Astrocyte (in vitro differentiated cells and primary cell): ENCODE data around the gene DLGAP1. TPM values are rescaled to one million over a fixed set of nuclear protein-coding genes. Genes with fewer than 3 reads are reported as not detected.

Source experiments
- DNase-seq: peaks from one replicate; pipeline ENCODE4 v3.0.0-alpha.2; 2010; ENCODE audit warnings: low read depth
- FAIRE-seq: peaks from 2 replicates; lab custom pipeline; 2011; peaks lifted over from hg19 to GRCh38; lab: Jason Lieb, UNC
- H2AFZ ChIP-seq: 2 replicates; pipeline ENCODE4 v1.6.0; 2012; ENCODE audit warnings: low read depth, low read length, inconsistent platforms
- H3K27ac ChIP-seq: 2 replicates; pipeline ENCODE4 v1.5.1; 2011; ENCODE audit warnings: low read depth, low read length, inconsistent platforms
- H3K27me3 ChIP-seq: 2 replicates; pipeline ENCODE4 v1.6.0; 2011; ENCODE audit warnings: low read length, inconsistent platforms; ENCODE audit not compliant: insufficient read depth
- H3K36me3 ChIP-seq: 2 replicates; pipeline ENCODE4 v1.5.1; 2011; ENCODE audit warnings: low read length, inconsistent platforms; ENCODE audit not compliant: insufficient read depth
- H3K4me1 ChIP-seq: 2 replicates; pipeline ENCODE4 v1.5.1; 2011; ENCODE audit warnings: low read length, inconsistent platforms; ENCODE audit not compliant: insufficient read depth
- H3K4me2 ChIP-seq: 2 replicates; pipeline ENCODE4 v1.6.0; 2012; ENCODE audit warnings: low read length, inconsistent platforms
- H3K4me3 ChIP-seq: 2 replicates; pipeline ENCODE4 v1.5.1; 2011; ENCODE audit warnings: low read depth, mild to moderate bottlenecking, low read length, inconsistent platforms; ENCODE audit not compliant: insufficient read depth
- H3K79me2 ChIP-seq: 2 replicates; pipeline ENCODE4 v1.6.0; 2012; ENCODE audit warnings: mild to moderate bottlenecking, low read length, inconsistent platforms; ENCODE audit not compliant: insufficient read depth
- H3K9ac ChIP-seq: 2 replicates; pipeline ENCODE4 v1.6.0; 2012; ENCODE audit warnings: mild to moderate bottlenecking, low read length, inconsistent platforms
- H3K9me3 ChIP-seq: 2 replicates; pipeline ENCODE4 v1.5.1; 2012; ENCODE audit warnings: low read depth, mild to moderate bottlenecking, low read length, inconsistent platforms; ENCODE audit not compliant: insufficient read depth
- H4K20me1 ChIP-seq: 2 replicates; pipeline ENCODE4 v1.6.0; 2012; ENCODE audit warnings: low read length, inconsistent platforms; ENCODE audit not compliant: insufficient read depth
- H3K27ac Mint-ChIP-seq: one replicate; pipeline ENCODE4 v1.8.0; 2021; ENCODE audit warnings: mild to moderate bottlenecking, mixed read lengths; ENCODE audit not compliant: unreplicated experiment
- H3K27me3 Mint-ChIP-seq: one replicate; pipeline ENCODE4 v1.8.0; 2021; ENCODE audit warnings: low read depth, mixed read lengths; ENCODE audit not compliant: unreplicated experiment
- H3K36me3 Mint-ChIP-seq: one replicate; pipeline ENCODE4 v1.8.0; 2021; ENCODE audit warnings: low read depth, mixed read lengths; ENCODE audit not compliant: unreplicated experiment
- H3K4me1 Mint-ChIP-seq: one replicate; pipeline ENCODE4 v1.8.0; 2021; ENCODE audit warnings: low read depth, mixed read lengths; ENCODE audit not compliant: unreplicated experiment
- H3K4me3 Mint-ChIP-seq: one replicate; pipeline ENCODE4 v1.8.0; 2021; ENCODE audit warnings: mild to moderate bottlenecking, moderate library complexity, mixed read lengths; ENCODE audit not compliant: unreplicated experiment
- H3K9me3 Mint-ChIP-seq: one replicate; pipeline ENCODE4 v1.8.0; 2021; ENCODE audit warnings: mild to moderate bottlenecking, mixed read lengths; ENCODE audit not compliant: unreplicated experiment
- CTCF ChIP-seq: IDR thresholded peaks from 2 replicates; pipeline ENCODE4 v1.5.1; 2011; ENCODE audit warnings: low read depth, mild to moderate bottlenecking, inconsistent platforms, low read length, moderate library complexity; ENCODE audit not compliant: insufficient read depth
- EZH2 ChIP-seq: IDR thresholded peaks from 2 replicates; pipeline ENCODE4 v1.6.1; 2012; ENCODE audit warnings: mild to moderate bottlenecking, low read length, inconsistent platforms; ENCODE audit not compliant: insufficient read depth
- total RNA-seq: library from RNA; stranded (reverse); gene quantifications from 2 replicates; pipeline ENCODE4 v1.2.1, GENCODE V29; 2021

Gene DLGAP1
- total RNA-seq, 1 donor from 2014 or later: 2.3 TPM

- Mint-ChIP-seq H3K27ac (peak overlapping the region; percentile 100), H3K9me3 (no peaks in the 10 kb centered on the region), H3K4me3 (peak overlapping the region; percentile 92), H3K27me3 (no peaks in the 10 kb centered on the region), H3K4me1 (peaks cover 41% of the 10 kb centered on the region), H3K36me3 (no peaks in the 10 kb centered on the region)
- FAIRE-seq (no peak), DNase-seq (peak; percentile 39)
- H3K27me3 ChIP-seq: no peaks in the 10 kb centered on the region
- H3K9ac ChIP-seq: peak overlapping the region; percentile 88
- no peak overlapping the region for H3K4me3 ChIP-seq
- H3K9me3 ChIP-seq: no peaks in the 10 kb centered on the region
- H3K27ac ChIP-seq: peak overlapping the region; percentile 98
- H2AFZ ChIP-seq: no peak overlapping the region
- no peaks in the 10 kb centered on the region for H3K36me3 ChIP-seq
- H3K4me1 ChIP-seq: peaks cover 44% of the 10 kb centered on the region
- TF ChIP-seq EZH2 (no peak), CTCF (no peak)
- H3K4me2 ChIP-seq: peak overlapping the region; percentile 87
- H4K20me1 ChIP-seq: no peaks in the 10 kb centered on the region
- H3K79me2 ChIP-seq: peaks cover 5% of the 10 kb centered on the region
These were observed 858.3 kb downstream of the DLGAP1 start for GRCh38 chr18:3596637-3597384.

- FAIRE-seq (no peak), DNase-seq (no peak)
- TF ChIP-seq CTCF (no peak), EZH2 (no peak)
- Histone ChIP-seq H3K79me2 (peaks cover 5% of the 10 kb centered on the region), H3K4me1 (peaks cover 44% of the 10 kb centered on the region), H3K27ac (peak overlapping the region; percentile 98), H4K20me1 (no peaks in the 10 kb centered on the region), H3K36me3 (no peaks in the 10 kb centered on the region), H3K9ac (peak overlapping the region; percentile 88), H3K27me3 (no peaks in the 10 kb centered on the region), H3K9me3 (no peaks in the 10 kb centered on the region), H3K4me3 (no peak overlapping the region), H2AFZ (no peak overlapping the region), H3K4me2 (peak overlapping the region; percentile 87)
- peak overlapping the region; percentile 92 for H3K4me3 Mint-ChIP-seq
- H3K36me3 Mint-ChIP-seq: no peaks in the 10 kb centered on the region
- H3K27ac Mint-ChIP-seq: peak overlapping the region; percentile 100
- no peaks in the 10 kb centered on the region for H3K27me3 Mint-ChIP-seq
- no peaks in the 10 kb centered on the region for H3K9me3 Mint-ChIP-seq
- peaks cover 41% of the 10 kb centered on the region for H3K4me1 Mint-ChIP-seq
These were observed 858.8 kb downstream of the DLGAP1 start for GRCh38 chr18:3596324-3596636.
